ENCODE results near the gene TSR3.

The TSR3 gene

GRCh38 chr16:1308036-1308976 is 43.4 kb downstream of the TSR3 start:
- no peak for DNase-seq (ENCODE audit: low read depth)

- DNase-seq (ENCODE audit: low read depth): no peak
These were observed 45.3 kb downstream of the TSR3 start for GRCh38 chr16:1306334-1306733.

- no peak for DNase-seq (ENCODE audit: low read depth)
These were observed 45.9 kb downstream of the TSR3 start for GRCh38 chr16:1305823-1306222.

- no peak for DNase-seq (ENCODE audit: low read depth)
These were observed 50.1 kb downstream of the TSR3 start for GRCh38 chr16:1301562-1301961.

GRCh38 chr16:1300664-1301476 is 50.8 kb downstream of the TSR3 start:
- peak; percentile 43 for DNase-seq (ENCODE audit: low read depth)

- DNase-seq (ENCODE audit: low read depth): no peak
These were observed 51.8 kb downstream of the TSR3 start for GRCh38 chr16:1299868-1300203.
